ENCODE measurements around the gene RASGRP2.

Gene RASGRP2

GRCh38 chr11:64770120-64770519 is 26.2 kb upstream of the RASGRP2 start:
- no peak for DNase-seq (ENCODE audit: low spot score)

- DNase-seq (ENCODE audit: low spot score) = no peak
These were observed 25.3 kb upstream of the RASGRP2 start for GRCh38 chr11:64769283-64769682.

GRCh38 chr11:64768300-64768694 is 24.4 kb upstream of the RASGRP2 start:
- no peak for DNase-seq (ENCODE audit: low spot score)

- DNase-seq (ENCODE audit: low spot score) = peak; percentile 81
These were observed 23.7 kb upstream of the RASGRP2 start for GRCh38 chr11:64767344-64768299.

GRCh38 chr11:64766881-64767280 is 22.9 kb upstream of the RASGRP2 start:
- DNase-seq (ENCODE audit: low spot score) = no peak

GRCh38 chr11:64765851-64766665 is 22.1 kb upstream of the RASGRP2 start:
- DNase-seq (ENCODE audit: low spot score) = no peak

GRCh38 chr11:64765291-64765850 is 21.4 kb upstream of the RASGRP2 start:
- no peak for DNase-seq (ENCODE audit: low spot score)

GRCh38 chr11:64764753-64765152 is 20.8 kb upstream of the RASGRP2 start:
- no peak for DNase-seq (ENCODE audit: low spot score)

GRCh38 chr11:64764040-64764611 is 20.2 kb upstream of the RASGRP2 start:
- DNase-seq (ENCODE audit: low spot score) = no peak

- no peak for DNase-seq (ENCODE audit: low spot score)
These were observed 19.6 kb upstream of the RASGRP2 start for GRCh38 chr11:64763526-64764039.

GRCh38 chr11:64762674-64763525 is 19.0 kb upstream of the RASGRP2 start:
- peak; percentile 58 for DNase-seq (ENCODE audit: low spot score)

GRCh38 chr11:64762277-64762673 is 18.3 kb upstream of the RASGRP2 start:
- DNase-seq (ENCODE audit: low spot score) = no peak

- no peak for DNase-seq (ENCODE audit: low spot score)
These were observed 16.9 kb upstream of the RASGRP2 start for GRCh38 chr11:64760759-64761420.

- DNase-seq (ENCODE audit: low spot score) = no peak
These were observed 16.1 kb upstream of the RASGRP2 start, which contains the start of gene PYGM for GRCh38 chr11:64759722-64760719. Gene PYGM (minus strand): TSS chr11:64759974. CDS start chr11:64759898, 76 bp downstream.

- DNase-seq (ENCODE audit: low spot score) = no peak
These were observed 15.3 kb upstream of the RASGRP2 start for GRCh38 chr11:64759131-64759721.

GRCh38 chr11:64758330-64759079 is 14.6 kb upstream of the RASGRP2 start:
- DNase-seq (ENCODE audit: low spot score) = no peak

GRCh38 chr11:64757549-64758329 is 13.8 kb upstream of the RASGRP2 start:
- DNase-seq (ENCODE audit: low spot score) = no peak

Measured in NAMALWA (cell line).